Prostate gland (tissue), 2 donors: ENCODE measurements around the gene ACIN1. TPM values are rescaled to one million over a fixed set of nuclear protein-coding genes. Genes with fewer than 3 reads are reported as not detected.

Experiments used
- DNase-seq: peaks from one replicate; pipeline ENCODE4 v3.0.0-alpha.2; 2019; ENCODE audit warnings: low spot score
- H3K27ac ChIP-seq, 2 donors: fragments of 200-600 bp; sonication (generic); 2 replicates each; pipeline ENCODE4 v1.5.1; 2017 to 2019
- H3K27me3 ChIP-seq: fragments of 200-600 bp; sonication (generic); replicated peaks from 2 replicates; pipeline ENCODE4 v1.5.1; 2019; ENCODE audit not compliant: insufficient read depth
- H3K36me3 ChIP-seq, 2 donors: fragments of 200-600 bp; sonication (generic); 1 replicate in 1 of 2; 2 replicates in 1 of 2; pipeline versions ENCODE4 v1.5.1 to v1.8.1; 2017 to 2019
- H3K4me1 ChIP-seq: fragments of 200-600 bp; sonication (generic); replicated peaks from 2 replicates; pipeline ENCODE4 v1.5.1; 2019
- H3K4me3 ChIP-seq, 2 donors: fragments of 200-600 bp; sonication (generic); 2 replicates each; pipeline ENCODE4 v1.5.1; 2017 to 2019
- H3K9me3 ChIP-seq: fragments of 200-600 bp; sonication (generic); 2 replicates; pipeline ENCODE4 v1.5.1; 2017
- POLR2A ChIP-seq: fragments of 450-650 bp; IDR thresholded peaks from one replicate; pipeline ENCODE4 v1.6.1; 2016; ENCODE audit warnings: antibody characterized with exemption, mild to moderate bottlenecking
- POLR2AphosphoS5 ChIP-seq: sonication (generic); formaldehyde crosslinking; IDR thresholded peaks from one replicate; pipeline ENCODE4 v1.6.1; 2017; ENCODE audit warnings: antibody characterized with exemption
- WGBS: methylation state at CpG from one replicate; pipeline ENCODE4 v1.1.5; 2018; 5-methylcytosine and 5-hydroxymethylcytosine counted together
- intact Hi-C: fragments of 100-400 bp; cut with DNase I; formaldehyde crosslinking; loops from one replicate; pipeline ENCODE4 v1.14.2; 2022
- total RNA-seq, 2 donors: library from RNA; depleted of rRNA; stranded (reverse); fragments of >200 nt; gene quantifications; one replicate each; pipeline ENCODE4 v1.1.0, GENCODE V29; 2016
- TF ChIP-seq, protein P1 (sequence below), 4 experiments: fragments of 200-600 bp in 2 of 4; fragments of 450-650 bp in 2 of 4; sonication (generic) in 2 of 4; IDR thresholded peaks; 1 replicate in 3 of 4; 2 replicates in 1 of 4; pipeline ENCODE4 v1.5.1; 2016 to 2019; ENCODE audit warnings: antibody characterized with exemption in 4 of 4, mild to moderate bottlenecking in 2 of 4, moderate library complexity in 2 of 4

The ACIN1 gene
- total RNA-seq, 2 donors from 2014 or later, result 86.6 to 168 TPM

DNA sequence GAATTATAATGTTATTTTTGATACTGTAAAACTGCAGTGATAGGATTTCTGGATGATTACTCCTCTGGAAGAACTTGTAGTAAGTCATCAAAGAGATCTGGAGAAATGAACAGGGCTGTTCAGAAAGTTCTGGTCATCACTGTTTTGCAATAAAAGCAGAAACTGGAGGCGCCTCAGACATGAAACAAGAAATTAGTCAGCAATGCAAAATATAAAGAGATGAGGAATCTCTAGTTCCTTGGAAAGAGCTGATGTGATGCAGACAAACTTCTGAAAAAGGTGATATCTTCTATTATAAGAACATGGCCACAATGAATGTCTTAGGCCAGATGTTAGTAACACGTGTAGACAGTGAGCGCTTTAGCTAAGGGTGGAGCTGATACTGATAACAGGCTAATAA, 9.5 kb downstream of the ACIN1 start:
- intact Hi-C loops, result no loop called here
- Histone ChIP-seq H3K27me3 (no peaks in the 10 kb centered on the region), H3K27ac (no peak overlapping the region), H3K36me3 (peaks cover 7 to 8% of the 10 kb centered on the region in 2 donors), H3K4me3 (no peak overlapping the region), H3K4me1 (no peaks in the 10 kb centered on the region), H3K9me3 (no peaks in the 10 kb centered on the region)
- no peak for DNase-seq
- TF ChIP-seq POLR2A, result no peak
- TF ChIP-seq POLR2AphosphoS5, result no peak
- TF ChIP-seq, protein P1, sequence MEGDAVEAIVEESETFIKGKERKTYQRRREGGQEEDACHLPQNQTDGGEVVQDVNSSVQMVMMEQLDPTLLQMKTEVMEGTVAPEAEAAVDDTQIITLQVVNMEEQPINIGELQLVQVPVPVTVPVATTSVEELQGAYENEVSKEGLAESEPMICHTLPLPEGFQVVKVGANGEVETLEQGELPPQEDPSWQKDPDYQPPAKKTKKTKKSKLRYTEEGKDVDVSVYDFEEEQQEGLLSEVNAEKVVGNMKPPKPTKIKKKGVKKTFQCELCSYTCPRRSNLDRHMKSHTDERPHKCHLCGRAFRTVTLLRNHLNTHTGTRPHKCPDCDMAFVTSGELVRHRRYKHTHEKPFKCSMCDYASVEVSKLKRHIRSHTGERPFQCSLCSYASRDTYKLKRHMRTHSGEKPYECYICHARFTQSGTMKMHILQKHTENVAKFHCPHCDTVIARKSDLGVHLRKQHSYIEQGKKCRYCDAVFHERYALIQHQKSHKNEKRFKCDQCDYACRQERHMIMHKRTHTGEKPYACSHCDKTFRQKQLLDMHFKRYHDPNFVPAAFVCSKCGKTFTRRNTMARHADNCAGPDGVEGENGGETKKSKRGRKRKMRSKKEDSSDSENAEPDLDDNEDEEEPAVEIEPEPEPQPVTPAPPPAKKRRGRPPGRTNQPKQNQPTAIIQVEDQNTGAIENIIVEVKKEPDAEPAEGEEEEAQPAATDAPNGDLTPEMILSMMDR (IDR thresholded peaks at IDR 0.05), result no peak
- 69% methylated on average over 3 of the region's 3 CpGs for WGBS

DNA sequence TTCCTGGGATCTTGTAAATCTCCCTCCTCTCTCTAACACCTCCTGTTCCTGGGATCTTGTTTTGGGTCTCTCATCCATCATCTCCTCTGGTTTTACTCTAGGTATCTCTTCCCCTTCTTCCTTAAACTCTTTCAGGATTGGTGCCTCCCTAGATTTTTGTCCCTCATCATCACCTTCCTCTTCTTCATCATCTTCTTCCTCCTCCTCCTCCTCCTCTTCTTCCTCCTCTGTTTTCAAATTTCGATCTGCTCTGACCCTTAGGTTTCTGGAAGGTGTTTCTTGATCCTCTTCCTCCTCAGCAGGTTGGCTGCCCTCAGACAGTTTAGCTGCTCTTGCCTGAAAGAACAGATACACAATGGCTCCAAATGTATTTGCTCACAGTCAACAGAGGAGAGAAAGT, 14.5 kb downstream of the ACIN1 start:
- H3K27ac ChIP-seq, result no peak overlapping the region
- DNase-seq, result no peak
- no peaks in the 10 kb centered on the region for H3K9me3 ChIP-seq
- 88% methylated on average over 1 of the region's 1 CpG for WGBS
- TF ChIP-seq, protein P1 (IDR thresholded peaks at IDR 0.05), result no peak
- intact Hi-C loops, result no loop called here
- H3K4me3 ChIP-seq, result no peak overlapping the region
- H3K4me1 ChIP-seq, result no peaks in the 10 kb centered on the region
- no peaks in the 10 kb centered on the region for H3K27me3 ChIP-seq
- H3K36me3 ChIP-seq, result peaks cover 12 to 30% of the 10 kb centered on the region in 2 donors

DNA sequence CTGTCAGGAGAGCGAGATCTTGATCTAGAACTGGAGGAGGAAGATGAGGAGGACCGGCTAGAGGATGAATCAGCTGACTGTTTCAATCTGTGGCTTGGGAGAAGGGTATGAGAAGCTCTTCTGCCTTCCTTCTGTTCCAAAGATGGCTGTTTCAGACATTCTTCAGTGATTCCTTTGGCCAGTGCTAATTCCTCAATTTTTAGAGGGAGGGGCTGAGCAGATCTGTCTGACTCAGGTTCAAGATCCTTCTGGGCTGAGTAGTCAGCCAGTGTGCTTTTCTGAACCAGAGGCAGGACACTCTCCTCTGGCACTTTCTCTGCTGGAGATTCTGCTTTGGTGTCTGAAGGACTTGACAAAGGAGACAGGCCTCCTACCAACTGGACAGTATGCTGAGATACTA, 15.2 kb downstream of the ACIN1 start:
- peaks cover 12 to 30% of the 10 kb centered on the region in 2 donors for H3K36me3 ChIP-seq
- WGBS, result 89% methylated on average over 2 of the region's 2 CpGs

DNA sequence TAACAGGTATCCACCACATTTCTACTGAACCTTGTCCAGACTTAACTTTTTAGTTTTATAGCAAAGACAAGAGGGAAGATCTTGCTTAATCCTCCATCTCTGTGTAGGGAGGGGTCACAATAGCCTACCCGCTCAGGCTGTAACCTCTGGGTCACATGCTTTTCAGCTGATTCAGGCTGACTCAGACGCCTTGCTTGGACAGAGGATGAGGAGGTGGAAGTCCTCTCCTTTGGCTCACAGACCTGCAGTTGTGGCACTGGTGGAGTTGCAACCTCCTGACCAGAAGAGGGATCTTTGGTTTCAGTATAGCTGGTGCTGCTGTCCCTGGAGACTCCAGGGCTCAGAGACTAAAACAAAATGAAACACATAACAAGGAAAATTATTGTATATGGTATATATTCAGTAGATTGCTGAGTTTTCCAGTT, 16.2 kb downstream of the ACIN1 start:
- intact Hi-C loops, result no loop called here
- Histone ChIP-seq H3K27me3 (no peaks in the 10 kb centered on the region), H3K36me3 (peaks cover 12 to 30% of the 10 kb centered on the region in 2 donors), H3K4me3 (no peak overlapping the region), H3K4me1 (no peaks in the 10 kb centered on the region), H3K9me3 (no peaks in the 10 kb centered on the region), H3K27ac (peak overlapping the region in 1 of 2 donors; percentile 8)
- WGBS, result 40% methylated on average over 2 of the region's 2 CpGs
- peak; percentile 48 for TF ChIP-seq POLR2AphosphoS5
- TF ChIP-seq, protein P1 (IDR thresholded peaks at IDR 0.05), result no peak
- no peak for DNase-seq

More for the DNA sequence above, 15.2 kb downstream of the ACIN1 start:
- Histone ChIP-seq H3K27ac (peak overlapping the region in 1 of 2 donors; percentile 3), H3K27me3 (no peaks in the 10 kb centered on the region), H3K4me1 (no peaks in the 10 kb centered on the region), H3K9me3 (no peaks in the 10 kb centered on the region), H3K4me3 (no peak overlapping the region)
- intact Hi-C loops, result no loop called here
- TF ChIP-seq POLR2AphosphoS5 (no peak), POLR2A (no peak)
- TF ChIP-seq, protein P1 (IDR thresholded peaks at IDR 0.05), result no peak
- DNase-seq, result no peak

DNA sequence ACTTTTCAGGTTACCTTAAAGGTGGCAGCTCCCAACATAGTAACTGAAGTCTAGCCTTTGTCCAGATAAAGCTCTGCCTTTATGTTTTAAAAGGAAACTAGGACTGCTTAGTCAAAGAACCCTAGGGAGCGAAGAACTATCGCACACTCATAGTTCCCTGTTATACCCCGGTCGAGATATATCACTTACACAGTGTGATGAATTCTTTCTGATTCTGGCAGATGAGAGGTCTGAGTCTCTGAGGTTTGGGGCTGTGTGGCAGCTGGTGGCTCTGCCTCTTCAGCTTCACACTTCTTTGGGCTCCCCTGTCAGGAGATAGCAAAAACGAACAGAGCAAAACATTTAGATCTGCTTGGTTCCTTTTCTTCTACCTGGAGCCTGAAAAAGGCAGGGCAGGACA, 17.0 kb downstream of the ACIN1 start:
- intact Hi-C loops, result no loop called here
- TF ChIP-seq POLR2AphosphoS5 (no peak), POLR2A (no peak)
- TF ChIP-seq, protein P1 (IDR thresholded peaks at IDR 0.05), result no peak
- WGBS, result 91% methylated on average over 5 of the region's 5 CpGs
- H3K4me1 ChIP-seq, result no peaks in the 10 kb centered on the region
- H3K27me3 ChIP-seq, result no peaks in the 10 kb centered on the region
- H3K4me3 ChIP-seq, result no peak overlapping the region
- DNase-seq, result no peak
- H3K9me3 ChIP-seq, result no peaks in the 10 kb centered on the region
- no peak overlapping the region for H3K27ac ChIP-seq
- H3K36me3 ChIP-seq, result peaks cover 12 to 30% of the 10 kb centered on the region in 2 donors
